ENCODE results near the gene CCR6. TPM values are rescaled to one million over a fixed set of nuclear protein-coding genes. Genes with fewer than 3 reads are reported as not detected.

CCR6 gene
- total and polyA plus RNA-seq, 8 donors, result 0.10 to 0.71 TPM; not detected in 6

DNA sequence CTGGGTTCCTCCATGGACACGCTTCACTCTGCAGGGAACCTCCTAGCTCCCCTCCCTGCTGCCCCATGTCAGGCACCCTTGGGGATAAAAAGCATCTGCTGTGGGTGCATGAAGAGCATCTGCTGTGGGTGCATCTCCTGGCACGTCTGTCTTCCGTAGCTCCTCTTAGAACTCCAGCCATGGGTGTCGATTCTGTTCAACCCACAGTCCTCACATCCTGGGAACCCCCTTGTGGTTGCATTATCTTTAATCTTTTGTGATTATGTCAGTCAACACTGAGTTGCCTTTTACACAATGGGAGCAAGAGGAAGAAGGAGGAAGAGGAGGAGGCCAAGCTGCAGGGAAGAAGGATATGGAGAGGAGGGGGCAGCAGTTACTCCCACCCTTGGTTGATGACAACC lies 24.1 kb upstream of the CCR6 start:
- no peak overlapping the region for H3K4me3 ChIP-seq
- no peak for ATAC-seq
- no peaks in the 10 kb centered on the region for H3K9me3 ChIP-seq
- H3K27ac ChIP-seq, result no peak overlapping the region
- TF ChIP-seq, protein P1, sequence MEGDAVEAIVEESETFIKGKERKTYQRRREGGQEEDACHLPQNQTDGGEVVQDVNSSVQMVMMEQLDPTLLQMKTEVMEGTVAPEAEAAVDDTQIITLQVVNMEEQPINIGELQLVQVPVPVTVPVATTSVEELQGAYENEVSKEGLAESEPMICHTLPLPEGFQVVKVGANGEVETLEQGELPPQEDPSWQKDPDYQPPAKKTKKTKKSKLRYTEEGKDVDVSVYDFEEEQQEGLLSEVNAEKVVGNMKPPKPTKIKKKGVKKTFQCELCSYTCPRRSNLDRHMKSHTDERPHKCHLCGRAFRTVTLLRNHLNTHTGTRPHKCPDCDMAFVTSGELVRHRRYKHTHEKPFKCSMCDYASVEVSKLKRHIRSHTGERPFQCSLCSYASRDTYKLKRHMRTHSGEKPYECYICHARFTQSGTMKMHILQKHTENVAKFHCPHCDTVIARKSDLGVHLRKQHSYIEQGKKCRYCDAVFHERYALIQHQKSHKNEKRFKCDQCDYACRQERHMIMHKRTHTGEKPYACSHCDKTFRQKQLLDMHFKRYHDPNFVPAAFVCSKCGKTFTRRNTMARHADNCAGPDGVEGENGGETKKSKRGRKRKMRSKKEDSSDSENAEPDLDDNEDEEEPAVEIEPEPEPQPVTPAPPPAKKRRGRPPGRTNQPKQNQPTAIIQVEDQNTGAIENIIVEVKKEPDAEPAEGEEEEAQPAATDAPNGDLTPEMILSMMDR (IDR thresholded peaks at IDR 0.05), result no peak
- no peaks in the 10 kb centered on the region for H3K36me3 ChIP-seq
- intact Hi-C loops (cut with DNase I), result no loop called here
- H3K27me3 ChIP-seq, result no peaks in the 10 kb centered on the region
- peaks cover 0 to 16% of the 10 kb centered on the region in 2 donors for H3K4me1 ChIP-seq
- no peak for DNase-seq

DNA sequence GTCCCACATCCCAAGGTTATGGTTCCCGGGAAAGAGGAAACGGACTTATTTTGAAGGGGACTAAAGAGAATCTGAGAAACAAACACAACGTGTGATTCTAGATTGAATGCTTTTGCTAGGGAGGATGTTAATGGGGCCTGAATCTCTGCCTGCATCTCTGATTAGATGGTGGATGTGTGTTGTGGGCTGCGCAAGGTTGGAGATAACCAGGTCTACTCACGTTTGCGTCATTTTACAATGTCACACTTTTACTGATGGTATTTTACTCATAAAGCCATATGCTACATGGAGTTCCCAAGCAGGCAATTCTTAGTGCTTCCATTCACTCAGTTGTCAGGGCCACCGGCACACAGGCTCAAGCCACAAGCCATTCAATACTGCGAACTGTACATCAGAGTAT lies 23.2 kb upstream of the CCR6 start:
- TF ChIP-seq, protein P1 (IDR thresholded peaks at IDR 0.05), result no peak
- DNase-seq, result no peak
- Histone ChIP-seq H3K4me1 (peaks cover 0 to 8% of the 10 kb centered on the region in 2 donors), H3K27me3 (no peaks in the 10 kb centered on the region), H3K9me3 (no peaks in the 10 kb centered on the region), H3K27ac (no peak overlapping the region), H3K36me3 (no peaks in the 10 kb centered on the region), H3K4me3 (no peak overlapping the region)
- no peak for ATAC-seq
- intact Hi-C loops (cut with DNase I), result no loop called here

DNA sequence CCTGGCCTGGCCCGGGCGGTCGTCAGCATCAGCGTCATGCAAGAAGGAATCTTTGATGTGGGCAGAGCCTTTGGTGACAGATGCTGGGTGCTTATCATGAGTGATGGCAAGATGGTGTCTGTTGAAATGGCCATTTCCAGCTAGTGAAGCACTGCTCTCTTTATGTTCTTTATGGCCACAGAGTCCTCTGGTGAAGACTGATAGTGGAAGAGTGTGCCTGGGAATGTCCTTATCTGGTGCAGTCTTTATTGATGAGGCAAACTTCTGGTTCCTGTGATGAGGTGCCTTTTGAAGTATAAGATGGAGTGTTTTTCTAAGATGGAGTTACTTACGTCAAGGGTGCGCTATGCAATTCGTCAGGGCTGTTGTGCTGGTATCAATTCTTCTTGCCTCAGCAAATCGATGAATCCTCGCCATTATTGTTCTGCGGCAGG lies 22.6 kb upstream of the CCR6 start:
- TF ChIP-seq, protein P1 (IDR thresholded peaks at IDR 0.05), result no peak
- Histone ChIP-seq H3K4me1 (peaks cover 0 to 3% of the 10 kb centered on the region in 2 donors), H3K4me3 (no peak overlapping the region), H3K9me3 (no peaks in the 10 kb centered on the region), H3K36me3 (no peaks in the 10 kb centered on the region), H3K27ac (no peak overlapping the region), H3K27me3 (no peaks in the 10 kb centered on the region)
- intact Hi-C loops (cut with DNase I), result no loop called here
- no peak for DNase-seq
- ATAC-seq, result no peak

DNA sequence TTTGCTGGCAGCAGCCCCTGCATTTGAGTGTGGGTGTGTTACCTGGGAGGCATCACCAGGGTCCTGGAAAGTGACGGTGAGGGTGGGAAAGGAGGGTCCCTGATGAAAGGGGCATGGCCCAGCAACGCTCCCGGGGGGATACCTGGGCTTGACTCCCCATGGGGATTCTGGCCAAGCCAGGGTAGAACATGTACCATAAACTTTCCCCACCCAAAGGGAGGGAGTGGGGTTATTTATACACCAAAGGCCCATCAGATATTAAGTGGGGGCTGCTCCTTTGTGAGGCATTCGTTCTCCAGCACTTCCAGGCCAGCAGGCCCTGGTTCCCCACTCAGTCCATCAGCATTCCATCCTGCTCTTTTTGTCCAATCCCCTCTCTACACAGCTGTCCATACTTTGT lies 20.6 kb upstream of the CCR6 start:
- Histone ChIP-seq H3K4me1 (no peaks in the 10 kb centered on the region), H3K27ac (no peak overlapping the region), H3K36me3 (no peaks in the 10 kb centered on the region), H3K4me3 (no peak overlapping the region), H3K27me3 (no peaks in the 10 kb centered on the region), H3K9me3 (no peaks in the 10 kb centered on the region)
- DNase-seq (no peak), ATAC-seq (no peak)
- TF ChIP-seq, protein P1 (IDR thresholded peaks at IDR 0.05), result no peak
- intact Hi-C loops (cut with DNase I), result no loop called here

DNA sequence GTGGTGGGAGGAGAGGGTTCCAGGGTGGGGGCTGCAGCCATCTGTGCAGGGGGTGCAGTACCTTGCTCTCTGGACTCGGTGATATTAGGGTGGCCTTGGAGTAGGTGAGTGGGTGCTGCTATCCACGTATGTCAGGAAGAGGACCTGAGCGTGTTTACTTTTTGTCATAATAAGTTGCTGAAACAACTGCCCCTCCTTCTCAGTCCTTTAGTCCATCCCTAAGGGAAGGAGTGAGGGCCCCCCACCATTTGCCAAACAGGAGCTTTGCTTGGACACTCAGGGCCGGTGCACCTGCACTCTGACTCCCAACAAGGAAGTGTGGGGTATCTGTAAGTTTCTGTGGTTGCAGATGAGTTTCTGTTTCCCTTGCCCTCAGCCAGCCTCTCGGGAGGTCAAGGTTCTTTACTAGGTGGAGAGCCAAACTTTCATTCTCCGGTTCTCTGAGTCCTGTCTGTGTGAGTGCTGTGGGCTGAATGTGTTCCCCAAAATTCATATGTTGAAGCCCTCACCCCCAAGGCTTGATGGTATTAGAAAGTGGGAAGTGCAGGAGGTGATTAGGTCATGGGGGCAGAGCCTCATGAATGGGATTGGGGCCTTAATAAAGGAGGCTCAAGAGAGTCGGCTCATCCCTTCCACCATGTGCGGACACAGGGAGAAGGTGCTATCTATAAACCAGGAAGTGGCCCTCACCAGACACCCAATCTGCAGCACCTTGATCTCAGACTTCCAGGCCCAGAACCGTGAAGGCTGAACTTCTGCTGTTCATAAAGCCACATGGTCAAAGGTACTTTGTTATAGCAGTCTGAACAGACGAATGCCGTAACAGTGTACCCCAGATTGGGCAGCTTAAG lies 19.6 kb upstream of the CCR6 start:
- DNase-seq (no peak), ATAC-seq (no peak)
- no peaks in the 10 kb centered on the region for H3K4me1 ChIP-seq
- intact Hi-C loops (cut with DNase I), result no loop called here
- TF ChIP-seq, protein P1 (IDR thresholded peaks at IDR 0.05), result no peak
- no peaks in the 10 kb centered on the region for H3K36me3 ChIP-seq
- no peak overlapping the region for H3K27ac ChIP-seq
- H3K27me3 ChIP-seq, result no peaks in the 10 kb centered on the region
- H3K9me3 ChIP-seq, result no peaks in the 10 kb centered on the region
- no peak overlapping the region for H3K4me3 ChIP-seq

All from left lung (tissue), 10 donors.